Trophoblast cell (in vitro differentiated cells and primary cell): ENCODE data around the gene PGAM5.

ENCODE experiments used
- DNase-seq, 2 donors: peaks; one replicate each; pipeline ENCODE4 v3.0.0-alpha.2; 2016
- H2AFZ ChIP-seq: 2 replicates; pipeline ENCODE4 v1.6.1; 2013; ENCODE audit warnings: low read length, moderate library complexity, mild to moderate bottlenecking; ENCODE audit not compliant: insufficient read depth, poor library complexity
- H2AK5ac ChIP-seq: 2 replicates; pipeline ENCODE4 v1.6.1; 2013; ENCODE audit warnings: mild to moderate bottlenecking, low read length
- H2BK120ac ChIP-seq: 2 replicates; pipeline ENCODE4 v1.6.1; 2013; ENCODE audit warnings: low read length, mild to moderate bottlenecking, moderate library complexity; ENCODE audit not compliant: insufficient read depth, poor library complexity
- H2BK12ac ChIP-seq: 2 replicates; pipeline ENCODE4 v1.6.1; 2013; ENCODE audit warnings: mild to moderate bottlenecking, low read length, moderate library complexity
- H2BK5ac ChIP-seq: 2 replicates; pipeline ENCODE4 v1.6.1; 2013; ENCODE audit warnings: low read length, low read depth, moderate library complexity, mild to moderate bottlenecking; ENCODE audit not compliant: poor library complexity
- H3K14ac ChIP-seq: 2 replicates; pipeline ENCODE4 v1.6.1; 2013; ENCODE audit warnings: mild to moderate bottlenecking, low read length
- H3K18ac ChIP-seq: 2 replicates; pipeline ENCODE4 v1.6.1; 2013; ENCODE audit warnings: mild to moderate bottlenecking, low read length
- H3K23ac ChIP-seq: 2 replicates; pipeline ENCODE4 v1.6.1; 2013; ENCODE audit warnings: low read length
- H3K27ac ChIP-seq: 2 replicates; pipeline ENCODE4 v1.5.1; 2013; ENCODE audit warnings: low read depth, mild to moderate bottlenecking, inconsistent platforms, low read length, moderate library complexity
- H3K27me3 ChIP-seq: 2 replicates; pipeline ENCODE4 v1.6.1; 2013; ENCODE audit warnings: inconsistent platforms, mild to moderate bottlenecking, low read length, moderate library complexity; ENCODE audit not compliant: insufficient read depth
- H3K36me3 ChIP-seq, 2 experiments: 1 replicate in 1 of 2; 2 replicates in 1 of 2; pipeline ENCODE4 v1.6.1; 2013; ENCODE audit warnings: low read length in 2 of 2, mild to moderate bottlenecking in 2 of 2, moderate library complexity in 1 of 2; ENCODE audit not compliant: insufficient read depth in 2 of 2, control insufficient read depth in 1 of 2
- H3K4ac ChIP-seq: 2 replicates; pipeline ENCODE4 v1.6.1; 2013; ENCODE audit warnings: low read depth, mild to moderate bottlenecking, low read length, moderate library complexity
- H3K4me1 ChIP-seq, 2 experiments: 1 replicate in 1 of 2; 2 replicates in 1 of 2; pipeline ENCODE4 v1.6.1; 2013; ENCODE audit warnings: low read length in 2 of 2, mild to moderate bottlenecking in 2 of 2, moderate library complexity in 1 of 2; ENCODE audit not compliant: insufficient read depth in 2 of 2, control insufficient read depth in 1 of 2
- H3K4me2 ChIP-seq: 2 replicates; pipeline ENCODE4 v1.6.1; 2013; ENCODE audit warnings: inconsistent platforms, mild to moderate bottlenecking, low read length, moderate library complexity
- H3K4me3 ChIP-seq: 2 replicates; pipeline ENCODE4 v1.5.1; 2013; ENCODE audit warnings: mild to moderate bottlenecking, low read depth, low read length, inconsistent platforms
- H3K79me1 ChIP-seq: one replicate; pipeline ENCODE4 v1.6.1; 2013; ENCODE audit warnings: low read length
- H3K79me2 ChIP-seq: 2 replicates; pipeline ENCODE4 v1.6.1; 2013; ENCODE audit warnings: low read length, mild to moderate bottlenecking; ENCODE audit not compliant: control insufficient read depth, insufficient read depth, poor library complexity
- H3K9ac ChIP-seq: 2 replicates; pipeline ENCODE4 v1.6.1; 2013; ENCODE audit warnings: mild to moderate bottlenecking, low read length
- H3K9me3 ChIP-seq: 2 replicates; pipeline ENCODE4 v1.6.1; 2013; ENCODE audit warnings: low read depth, mild to moderate bottlenecking, control low read depth, inconsistent platforms, low read length; ENCODE audit not compliant: insufficient read depth
- H4K12ac ChIP-seq: 2 replicates; pipeline ENCODE4 v1.6.1; 2013; ENCODE audit warnings: low read depth, mild to moderate bottlenecking, low read length, moderate library complexity
- H4K8ac ChIP-seq: 2 replicates; pipeline ENCODE4 v1.6.1; 2013; ENCODE audit warnings: low read depth, mild to moderate bottlenecking, low read length, moderate library complexity
- H4K91ac ChIP-seq: one replicate; pipeline ENCODE4 v1.6.1; 2013; ENCODE audit warnings: low read depth, mild to moderate bottlenecking, low read length, moderate library complexity
- WGBS: extraction: QIAGEN DNeasy Blood & Tissue Kit; methylation state at CpG from one replicate; pipeline ENCODE4 v1.1.7; 2013; ENCODE audit warnings: missing lambda C conversion rate; ENCODE audit not compliant: insufficient read length, insufficient coverage; ENCODE audit errors: extremely low coverage; 5-methylcytosine and 5-hydroxymethylcytosine counted together

The PGAM5 gene

GRCh38 chr12:132715874-132716273 is 5.2 kb downstream of the PGAM5 start:
- Histone ChIP-seq H3K18ac (no peak overlapping the region), H3K4me3 (no peak overlapping the region), H3K79me2 (peaks cover 6% of the 10 kb centered on the region), H3K27me3 (no peaks in the 10 kb centered on the region), H4K12ac (no peak overlapping the region), H4K91ac (no peak overlapping the region), H3K9me3 (no peaks in the 10 kb centered on the region), H2AFZ (no peak overlapping the region), H2BK120ac (no peak overlapping the region), H3K27ac (no peak overlapping the region), H2BK5ac (no peak overlapping the region), H3K4me2 (no peak overlapping the region), H2AK5ac (no peak overlapping the region), H3K4me1 (no peaks in the 10 kb centered on the region), H2BK12ac (no peak overlapping the region), H3K4ac (no peak overlapping the region), H3K9ac (no peak overlapping the region), H4K8ac (no peak overlapping the region), H3K14ac (no peak overlapping the region), H3K23ac (no peak overlapping the region), H3K36me3 (peaks cover 47 to 51% of the 10 kb centered on the region in 2 experiments), H3K79me1 (peaks cover 5% of the 10 kb centered on the region)
- DNase-seq: no peak
- WGBS: no CpG with 5 or more reads among the region's 9 CpGs

- WGBS: no CpG with 5 or more reads among the region's 11 CpGs
- Histone ChIP-seq H3K18ac (no peak overlapping the region), H3K79me2 (peaks cover 2% of the 10 kb centered on the region), H3K27ac (no peak overlapping the region), H2BK12ac (no peak overlapping the region), H3K9ac (no peak overlapping the region), H3K27me3 (no peaks in the 10 kb centered on the region), H3K23ac (no peak overlapping the region), H3K79me1 (no peaks in the 10 kb centered on the region), H4K12ac (no peak overlapping the region), H4K91ac (no peak overlapping the region), H2AK5ac (no peak overlapping the region), H2AFZ (no peak overlapping the region), H3K36me3 (peaks cover 51 to 56% of the 10 kb centered on the region in 2 experiments), H2BK120ac (no peak overlapping the region), H4K8ac (no peak overlapping the region), H2BK5ac (no peak overlapping the region), H3K9me3 (no peaks in the 10 kb centered on the region), H3K4me1 (no peaks in the 10 kb centered on the region), H3K4ac (no peak overlapping the region), H3K4me3 (no peak overlapping the region), H3K4me2 (no peak overlapping the region), H3K14ac (no peak overlapping the region)
- no peak for DNase-seq
Measured at GRCh38 chr12:132716356-132716755, 5.7 kb downstream of the PGAM5 start.

- Histone ChIP-seq H3K9me3 (no peaks in the 10 kb centered on the region), H3K27me3 (no peaks in the 10 kb centered on the region), H2BK120ac (no peak overlapping the region), H3K14ac (no peak overlapping the region), H4K8ac (no peak overlapping the region), H4K12ac (no peak overlapping the region), H4K91ac (no peak overlapping the region), H3K79me1 (no peaks in the 10 kb centered on the region), H3K79me2 (no peaks in the 10 kb centered on the region), H3K4ac (no peak overlapping the region), H3K4me2 (no peak overlapping the region), H3K36me3 (peaks cover 57 to 61% of the 10 kb centered on the region in 2 experiments), H2AK5ac (no peak overlapping the region), H2BK12ac (no peak overlapping the region), H3K23ac (no peak overlapping the region), H2BK5ac (no peak overlapping the region), H3K4me3 (no peak overlapping the region), H3K27ac (no peak overlapping the region), H3K9ac (no peak overlapping the region), H2AFZ (no peak overlapping the region), H3K18ac (no peak overlapping the region), H3K4me1 (no peaks in the 10 kb centered on the region)
- no peak for DNase-seq
- 100% methylated on average over 4 of the region's 17 CpGs for WGBS
Measured at GRCh38 chr12:132717011-132717410, 6.4 kb downstream of the PGAM5 start.

- no peak overlapping the region for H4K91ac ChIP-seq
- no peaks in the 10 kb centered on the region for H3K27me3 ChIP-seq
- no peak overlapping the region for H2BK12ac ChIP-seq
- no peak for DNase-seq
- H4K12ac ChIP-seq: no peak overlapping the region
- H3K79me1 ChIP-seq: no peaks in the 10 kb centered on the region
- no peak overlapping the region for H3K4me3 ChIP-seq
- no peak overlapping the region for H2BK5ac ChIP-seq
- no peak overlapping the region for H3K18ac ChIP-seq
- no peak overlapping the region for H3K4ac ChIP-seq
- H2AK5ac ChIP-seq: no peak overlapping the region
- no peak overlapping the region for H3K23ac ChIP-seq
- no peak overlapping the region for H4K8ac ChIP-seq
- no peaks in the 10 kb centered on the region for H3K9me3 ChIP-seq
- H3K14ac ChIP-seq: no peak overlapping the region
- no peak overlapping the region for H3K4me2 ChIP-seq
- no peaks in the 10 kb centered on the region for H3K4me1 ChIP-seq
- H2BK120ac ChIP-seq: no peak overlapping the region
- H2AFZ ChIP-seq: no peak overlapping the region
- no peaks in the 10 kb centered on the region for H3K79me2 ChIP-seq
- H3K9ac ChIP-seq: no peak overlapping the region
- peaks cover 58 to 61% of the 10 kb centered on the region in 2 experiments for H3K36me3 ChIP-seq
- WGBS: no CpG with 5 or more reads among the region's 61 CpGs
- H3K27ac ChIP-seq: no peak overlapping the region
Measured at GRCh38 chr12:132717531-132718387, 7.1 kb downstream of the PGAM5 start.
